Transverse colon (tissue), 4 donors: ENCODE results near the gene HSPG2. TPM values are rescaled to one million over a fixed set of nuclear protein-coding genes. Genes with fewer than 3 reads are reported as not detected.

ENCODE experiments used
- DNase-seq: peaks from one replicate; pipeline ENCODE4 v3.0.0-alpha.2; 2019
- H3K27ac ChIP-seq, 4 donors: fragments of 200-600 bp; sonication (generic); 2 replicates each; pipeline ENCODE4 v1.5.1; 2016 to 2018; ENCODE audit warnings: inconsistent platforms in 4 of 4
- H3K27me3 ChIP-seq: fragments of 200-600 bp; sonication (generic); 2 replicates; pipeline ENCODE4 v1.5.1; 2017; ENCODE audit warnings: inconsistent platforms
- H3K36me3 ChIP-seq, 4 donors: fragments of 200-600 bp; sonication (generic); 2 replicates each; pipeline ENCODE4 v1.5.1; 2017 to 2019; ENCODE audit warnings: inconsistent platforms in 4 of 4
- H3K4me1 ChIP-seq, 4 donors: fragments of 200-600 bp; sonication (generic); 2 replicates each; pipeline ENCODE4 v1.5.1; 2017 to 2020; ENCODE audit warnings: inconsistent platforms in 4 of 4
- H3K4me3 ChIP-seq, 4 donors: fragments of 200-600 bp; sonication (generic); 1 replicate in 1 of 4; 2 replicates in 3 of 4; pipeline versions ENCODE4 v1.5.1 to v1.6.1; 2017 to 2019; ENCODE audit warnings: inconsistent platforms in 4 of 4
- H3K9me3 ChIP-seq, 2 donors: fragments of 200-600 bp; sonication (generic); 2 replicates each; pipeline ENCODE4 v1.5.1; 2017 to 2019; ENCODE audit warnings: inconsistent platforms in 2 of 2
- CTCF ChIP-seq, 5 experiments: fragments of 200-600 bp in 3 of 5; fragments of 450-650 bp in 2 of 5; sonication (generic) in 3 of 5; IDR thresholded peaks; 1 replicate in 2 of 5; 2 replicates in 3 of 5; pipeline ENCODE4 v1.5.1; 2016 to 2017; ENCODE audit warnings: antibody characterized with exemption in 5 of 5, inconsistent platforms in 3 of 5, mild to moderate bottlenecking in 2 of 5, moderate library complexity in 1 of 5
- EP300 ChIP-seq: sonication (generic); formaldehyde crosslinking; IDR thresholded peaks from one replicate; pipeline ENCODE4 v1.6.1; 2017; ENCODE audit warnings: antibody characterized with exemption, low read depth
- POLR2A ChIP-seq: fragments of 450-650 bp; IDR thresholded peaks from one replicate; pipeline ENCODE4 v1.6.1; 2016; ENCODE audit warnings: antibody characterized with exemption, mild to moderate bottlenecking, moderate library complexity
- POLR2AphosphoS5 ChIP-seq, 3 donors: sonication (generic); formaldehyde crosslinking; IDR thresholded peaks; one replicate each; pipeline ENCODE4 v1.6.1; 2016; ENCODE audit warnings: antibody characterized with exemption in 3 of 3
- WGBS, 2 donors: methylation state at CpG; one replicate each; pipeline ENCODE4 v1.1.5; 2018; ENCODE audit warnings: low coverage in 1 of 2; 5-methylcytosine and 5-hydroxymethylcytosine counted together
- in situ Hi-C, 4 donors: fragments of 200-750 bp; cut with MboI; loops; one replicate each; pipeline versions ENCODE4 v1.15.0 to v1.15.1; 2017; ENCODE audit warnings: low sequenced_read_pairs in 3 of 4, low pct_ligation_motif_present in 1 of 4, low pct_unique_long_range_greater_than_20kb in 1 of 4
- intact Hi-C: fragments of 100-400 bp; cut with DNase I; formaldehyde crosslinking; loops from one replicate; pipeline ENCODE4 v1.15.1; 2023; ENCODE audit warnings: low total_unique reads
- total RNA-seq, 4 donors: library from RNA; depleted of rRNA; stranded (reverse); fragments of >200 nt; gene quantifications; one replicate each; pipeline ENCODE4 v1.1.0, GENCODE V29; 2016

HSPG2 gene
- total RNA-seq, 4 donors from 2014 or later, result 107 to 343 (median 228) TPM

GRCh38 chr1:21875621-21876063, 61.5 kb downstream of the HSPG2 start:
- Histone ChIP-seq H3K4me1 (peaks cover 0 to 1% (median under 1%) of the 10 kb centered on the region in 4 donors), H3K9me3 (no peaks in the 10 kb centered on the region), H3K4me3 (no peak overlapping the region), H3K36me3 (peaks cover 0 to 43% (median 3%) of the 10 kb centered on the region in 4 donors), H3K27ac (no peak overlapping the region), H3K27me3 (no peaks in the 10 kb centered on the region)
- no peak for TF ChIP-seq CTCF (IDR thresholded peaks at IDR 0.05)
- TF ChIP-seq EP300, result no peak
- no peak for TF ChIP-seq POLR2A
- no peak for TF ChIP-seq POLR2AphosphoS5 (IDR thresholded peaks at IDR 0.05)
- no peak for DNase-seq
- WGBS, 2 donors, result 85% methylated on average over 10 of the region's 16 CpGs; no CpG with 5 or more reads in 1 of the 2 donors
- in situ Hi-C loops (no loop called here), intact Hi-C loops (no loop called here)

- peaks cover 0 to 36% (median 0%) of the 10 kb centered on the region in 4 donors for H3K36me3 ChIP-seq
- H3K4me1 ChIP-seq, result peaks cover 0 to 8% (median 5%) of the 10 kb centered on the region in 4 donors
- 77 to 80% methylated on average over 4 to 24 of the region's 24 CpGs for WGBS, 2 donors
- H3K27me3 ChIP-seq, result no peaks in the 10 kb centered on the region
- H3K9me3 ChIP-seq, result no peaks in the 10 kb centered on the region
- intact Hi-C loops (no loop called here), in situ Hi-C loops (loop anchor here in 1 of 4 donors (25.0 kb wide), 1 partner anchor 87 kb away; no protein-coding TSS in a partner anchor)
- TF ChIP-seq POLR2A (no peak), CTCF (IDR thresholded peaks at IDR 0.05) (no peak), EP300 (no peak), POLR2AphosphoS5 (IDR thresholded peaks at IDR 0.05) (no peak)
- H3K27ac ChIP-seq, result peak overlapping the region in 1 of 4 donors; percentile 22
- no peak overlapping the region for H3K4me3 ChIP-seq
- DNase-seq, result no peak
Measured at GRCh38 chr1:21874778-21875547, 62.1 kb downstream of the HSPG2 start.

DNA sequence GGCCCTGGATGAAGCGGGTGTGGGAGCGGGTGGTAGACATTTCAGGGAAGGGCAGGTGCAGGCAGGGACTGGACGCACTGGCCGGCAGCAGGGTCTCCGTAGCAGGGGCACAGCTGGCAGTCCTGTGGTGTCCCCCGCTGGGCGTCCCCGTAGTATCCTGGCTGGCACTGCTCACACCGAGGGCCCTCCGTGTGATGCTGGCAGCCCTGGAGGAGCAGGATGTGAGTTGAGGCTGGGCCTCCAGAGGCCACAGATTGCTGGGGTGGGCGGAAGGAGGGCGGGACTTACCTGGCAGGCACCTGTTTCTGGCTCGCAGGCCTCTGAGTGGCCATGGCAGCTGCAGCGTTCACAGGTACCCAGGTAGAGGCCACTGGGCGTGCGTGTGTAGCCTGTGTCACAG, 62.8 kb downstream of the HSPG2 start:
- DNase-seq, result no peak
- H3K36me3 ChIP-seq, result peaks cover 0 to 32% (median 0%) of the 10 kb centered on the region in 4 donors
- no peaks in the 10 kb centered on the region for H3K27me3 ChIP-seq
- no peak overlapping the region for H3K4me3 ChIP-seq
- peak overlapping the region in 1 of 4 donors; percentile 22 for H3K27ac ChIP-seq
- WGBS, 2 donors, result 86% methylated on average over 16 of the region's 16 CpGs; no CpG with 5 or more reads in 1 of the 2 donors
- no peaks in the 10 kb centered on the region for H3K9me3 ChIP-seq
- peaks cover 0 to 13% (median 8%) of the 10 kb centered on the region in 4 donors for H3K4me1 ChIP-seq
- TF ChIP-seq EP300, result no peak
- no peak for TF ChIP-seq CTCF (IDR thresholded peaks at IDR 0.05)
- TF ChIP-seq POLR2AphosphoS5 (IDR thresholded peaks at IDR 0.05), result no peak
- TF ChIP-seq POLR2A, result no peak
- in situ Hi-C loops (loop anchor here in 1 of 4 donors (25.0 kb wide), 1 partner anchor 88 kb away; no protein-coding TSS in a partner anchor), intact Hi-C loops (no loop called here)

DNA sequence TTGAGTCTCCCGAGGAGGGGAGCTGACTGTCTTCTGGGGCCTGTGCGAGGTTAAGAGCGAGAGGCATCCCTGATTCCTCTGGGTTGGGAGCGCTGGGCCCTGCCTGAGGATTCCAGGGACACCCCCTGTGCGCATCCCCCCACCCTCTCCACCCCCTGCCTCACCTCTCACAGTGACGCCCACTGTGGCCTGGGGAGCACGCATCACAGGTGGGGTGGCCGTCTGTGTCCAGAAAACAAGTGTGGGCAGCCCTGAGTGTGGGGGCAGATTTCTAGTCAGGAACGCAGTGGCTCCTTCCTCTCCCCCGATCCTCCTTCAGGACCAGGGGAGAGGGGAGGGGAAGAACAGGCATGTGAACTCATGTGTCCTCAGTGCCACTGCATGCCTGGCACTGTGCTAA, 63.3 kb downstream of the HSPG2 start:
- 80 to 96% methylated on average over 3 to 7 of the region's 10 CpGs for WGBS, 2 donors
- TF ChIP-seq POLR2AphosphoS5 (IDR thresholded peaks at IDR 0.05) (no peak), POLR2A (no peak), EP300 (no peak), CTCF (IDR thresholded peaks at IDR 0.05) (no peak)
- in situ Hi-C loops, result loop anchor here in 1 of 4 donors (25.0 kb wide), 1 partner anchor 89 kb away; no protein-coding TSS in a partner anchor
- no peak overlapping the region for H3K27ac ChIP-seq
- peaks cover 0 to 26% (median 0%) of the 10 kb centered on the region in 4 donors for H3K36me3 ChIP-seq
- no peak for DNase-seq
- no peak overlapping the region for H3K4me3 ChIP-seq
- H3K4me1 ChIP-seq, result peaks cover 0 to 14% (median 8%) of the 10 kb centered on the region in 4 donors
- H3K27me3 ChIP-seq, result no peaks in the 10 kb centered on the region
- intact Hi-C loops, result no loop called here
- H3K9me3 ChIP-seq, result no peaks in the 10 kb centered on the region
